Activated CD4-positive, CD25-positive, alpha-beta regulatory T cell (primary cell): ENCODE measurements around the gene SOX2.

Experiments
- DNase-seq, 4 experiments: peaks; one replicate each; lab custom pipeline; 2025; lab: John Stamatoyannopoulos, UW

The SOX2 gene

DNA sequence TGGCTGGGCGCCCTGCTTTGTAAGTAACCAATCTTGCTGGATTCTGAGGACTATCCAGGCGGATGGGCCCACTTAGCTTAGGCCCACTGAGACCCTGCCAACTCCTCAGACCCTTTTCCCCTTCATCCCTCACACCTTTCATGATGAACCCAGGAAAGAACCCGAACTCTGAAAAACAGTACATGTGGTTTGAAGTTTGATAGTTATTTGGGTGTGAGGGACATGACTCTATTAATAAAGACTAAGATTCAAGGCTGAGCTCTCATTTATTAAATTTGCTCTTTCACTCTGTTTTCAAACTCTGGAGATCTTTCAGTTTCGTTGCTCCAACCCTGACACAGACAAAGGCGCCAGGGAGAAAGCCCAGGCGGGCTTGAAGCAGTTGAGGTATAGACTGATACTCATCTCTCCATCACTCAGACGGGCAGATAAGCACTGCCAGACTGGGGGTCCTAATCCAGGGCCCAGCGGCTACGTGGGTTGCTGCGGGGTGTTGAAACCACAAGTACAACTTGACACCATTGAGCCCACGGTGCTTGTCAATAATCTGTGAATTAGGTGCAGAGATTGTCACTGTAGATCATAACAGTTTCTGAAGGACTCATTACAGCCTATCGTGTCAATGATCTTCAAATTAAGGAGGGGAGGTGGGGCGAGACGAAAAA lies 7.2 kb upstream of the SOX2 start:
- no peak for DNase-seq

- DNase-seq: no peak
Measured at GRCh38 chr3:181705086-181705480, 6.6 kb upstream of the SOX2 start.

DNA sequence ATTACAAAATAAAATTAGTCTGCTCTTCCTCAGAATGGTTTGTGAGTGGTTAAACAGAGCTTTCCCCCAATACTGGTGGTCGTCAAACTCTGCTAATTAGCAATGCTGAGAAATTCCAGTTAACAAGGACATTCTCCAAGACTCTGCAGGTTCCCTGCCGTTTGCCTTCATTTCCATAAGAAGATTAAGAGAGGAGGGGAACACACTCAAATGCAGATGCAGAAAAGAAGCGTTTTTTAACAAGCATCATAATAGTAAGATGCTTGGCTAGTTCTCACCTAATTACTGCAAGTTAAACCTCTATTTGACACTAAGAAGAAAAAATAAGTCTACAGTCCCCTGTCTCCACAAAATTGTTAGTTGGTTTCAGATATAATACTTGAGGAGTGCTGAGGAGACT lies 3.7 kb upstream of the SOX2 start:
- no peak for DNase-seq

DNA sequence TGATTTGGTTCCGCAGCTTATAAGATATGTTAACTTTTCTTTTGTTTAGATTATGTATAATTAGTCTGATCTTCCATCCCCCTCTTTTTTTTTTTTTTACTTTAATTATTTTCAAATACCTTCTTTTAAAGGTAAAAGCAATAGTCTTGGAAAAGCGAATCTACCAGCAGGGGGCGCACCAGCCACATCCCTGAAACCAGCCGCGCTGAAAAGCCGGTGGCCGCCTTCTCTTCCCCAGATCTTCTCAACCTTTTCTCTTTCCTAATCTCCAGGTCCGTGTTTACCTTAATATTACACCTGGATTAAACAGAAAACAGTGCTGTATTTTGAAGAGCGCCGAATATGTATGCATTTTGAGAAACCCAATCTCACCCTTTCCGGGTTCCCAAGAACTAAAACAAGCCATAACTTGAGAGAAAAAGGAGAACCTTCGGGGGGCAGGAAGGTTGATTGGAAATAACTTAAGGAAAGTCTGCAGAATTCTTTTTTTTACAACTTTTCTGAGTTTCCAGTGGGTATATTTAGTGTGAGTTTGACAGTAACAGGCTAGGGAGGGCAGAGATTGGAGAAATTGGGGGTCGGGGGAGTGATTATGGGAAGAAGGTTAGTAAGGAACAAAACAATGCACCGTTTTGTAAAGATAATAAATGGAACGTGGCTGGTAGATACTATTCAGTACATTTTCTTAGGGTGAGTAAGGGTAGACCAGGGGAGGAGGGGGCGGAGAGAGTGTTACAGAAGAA lies 2.0 kb upstream of the SOX2 start:
- peak in 2 of 4 experiments; percentile 13 to 33 for DNase-seq

- DNase-seq: no peak
Measured at GRCh38 chr3:181710345-181711291, 1.1 kb upstream of the SOX2 start.

DNA sequence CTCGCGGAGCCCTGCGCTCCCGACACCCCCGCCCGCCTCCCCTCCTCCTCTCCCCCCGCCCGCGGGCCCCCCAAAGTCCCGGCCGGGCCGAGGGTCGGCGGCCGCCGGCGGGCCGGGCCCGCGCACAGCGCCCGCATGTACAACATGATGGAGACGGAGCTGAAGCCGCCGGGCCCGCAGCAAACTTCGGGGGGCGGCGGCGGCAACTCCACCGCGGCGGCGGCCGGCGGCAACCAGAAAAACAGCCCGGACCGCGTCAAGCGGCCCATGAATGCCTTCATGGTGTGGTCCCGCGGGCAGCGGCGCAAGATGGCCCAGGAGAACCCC lies 464 bp downstream of the SOX2 start:
- no peak for DNase-seq

DNA sequence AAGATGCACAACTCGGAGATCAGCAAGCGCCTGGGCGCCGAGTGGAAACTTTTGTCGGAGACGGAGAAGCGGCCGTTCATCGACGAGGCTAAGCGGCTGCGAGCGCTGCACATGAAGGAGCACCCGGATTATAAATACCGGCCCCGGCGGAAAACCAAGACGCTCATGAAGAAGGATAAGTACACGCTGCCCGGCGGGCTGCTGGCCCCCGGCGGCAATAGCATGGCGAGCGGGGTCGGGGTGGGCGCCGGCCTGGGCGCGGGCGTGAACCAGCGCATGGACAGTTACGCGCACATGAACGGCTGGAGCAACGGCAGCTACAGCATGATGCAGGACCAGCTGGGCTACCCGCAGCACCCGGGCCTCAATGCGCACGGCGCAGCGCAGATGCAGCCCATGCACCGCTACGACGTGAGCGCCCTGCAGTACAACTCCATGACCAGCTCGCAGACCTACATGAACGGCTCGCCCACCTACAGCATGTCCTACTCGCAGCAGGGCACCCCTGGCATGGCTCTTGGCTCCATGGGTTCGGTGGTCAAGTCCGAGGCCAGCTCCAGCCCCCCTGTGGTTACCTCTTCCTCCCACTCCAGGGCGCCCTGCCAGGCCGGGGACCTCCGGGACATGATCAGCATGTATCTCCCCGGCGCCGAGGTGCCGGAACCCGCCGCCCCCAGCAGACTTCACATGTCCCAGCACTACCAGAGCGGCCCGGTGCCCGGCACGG lies 991 bp downstream of the SOX2 start:
- no peak for DNase-seq

DNA sequence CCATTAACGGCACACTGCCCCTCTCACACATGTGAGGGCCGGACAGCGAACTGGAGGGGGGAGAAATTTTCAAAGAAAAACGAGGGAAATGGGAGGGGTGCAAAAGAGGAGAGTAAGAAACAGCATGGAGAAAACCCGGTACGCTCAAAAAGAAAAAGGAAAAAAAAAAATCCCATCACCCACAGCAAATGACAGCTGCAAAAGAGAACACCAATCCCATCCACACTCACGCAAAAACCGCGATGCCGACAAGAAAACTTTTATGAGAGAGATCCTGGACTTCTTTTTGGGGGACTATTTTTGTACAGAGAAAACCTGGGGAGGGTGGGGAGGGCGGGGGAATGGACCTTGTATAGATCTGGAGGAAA lies 1.5 kb downstream of the SOX2 start:
- no peak for DNase-seq

DNA sequence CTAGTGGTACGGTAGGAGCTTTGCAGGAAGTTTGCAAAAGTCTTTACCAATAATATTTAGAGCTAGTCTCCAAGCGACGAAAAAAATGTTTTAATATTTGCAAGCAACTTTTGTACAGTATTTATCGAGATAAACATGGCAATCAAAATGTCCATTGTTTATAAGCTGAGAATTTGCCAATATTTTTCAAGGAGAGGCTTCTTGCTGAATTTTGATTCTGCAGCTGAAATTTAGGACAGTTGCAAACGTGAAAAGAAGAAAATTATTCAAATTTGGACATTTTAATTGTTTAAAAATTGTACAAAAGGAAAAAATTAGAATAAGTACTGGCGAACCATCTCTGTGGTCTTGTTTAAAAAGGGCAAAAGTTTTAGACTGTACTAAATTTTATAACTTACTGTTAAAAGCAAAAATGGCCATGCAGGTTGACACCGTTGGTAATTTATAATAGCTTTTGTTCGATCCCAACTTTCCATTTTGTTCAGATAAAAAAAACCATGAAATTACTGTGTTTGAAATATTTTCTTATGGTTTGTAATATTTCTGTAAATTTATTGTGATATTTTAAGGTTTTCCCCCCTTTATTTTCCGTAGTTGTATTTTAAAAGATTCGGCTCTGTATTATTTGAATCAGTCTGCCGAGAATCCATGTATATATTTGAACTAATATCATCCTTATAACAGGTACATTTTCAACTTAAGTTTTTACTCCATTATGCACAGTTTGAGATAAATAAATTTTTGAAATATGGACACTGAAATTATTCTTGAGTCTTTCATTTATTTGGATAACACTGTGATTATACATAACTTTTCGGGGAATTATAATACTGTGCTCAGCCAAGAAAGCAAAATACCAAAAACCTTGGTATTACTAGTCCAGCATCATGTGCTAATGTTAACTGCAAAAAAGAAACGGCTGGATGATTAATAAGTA lies 2.2 kb downstream of the SOX2 start:
- no peak for DNase-seq

- DNase-seq: no peak
Measured at GRCh38 chr3:181715571-181716340, 4.0 kb downstream of the SOX2 start.

GRCh38 chr3:181716966-181717365 lies 5.2 kb downstream of the SOX2 start:
- DNase-seq: no peak

GRCh38 chr3:181717549-181718171 lies 5.9 kb downstream of the SOX2 start:
- DNase-seq: no peak

- DNase-seq: no peak
Measured at GRCh38 chr3:181718369-181718768, 6.6 kb downstream of the SOX2 start.

DNA sequence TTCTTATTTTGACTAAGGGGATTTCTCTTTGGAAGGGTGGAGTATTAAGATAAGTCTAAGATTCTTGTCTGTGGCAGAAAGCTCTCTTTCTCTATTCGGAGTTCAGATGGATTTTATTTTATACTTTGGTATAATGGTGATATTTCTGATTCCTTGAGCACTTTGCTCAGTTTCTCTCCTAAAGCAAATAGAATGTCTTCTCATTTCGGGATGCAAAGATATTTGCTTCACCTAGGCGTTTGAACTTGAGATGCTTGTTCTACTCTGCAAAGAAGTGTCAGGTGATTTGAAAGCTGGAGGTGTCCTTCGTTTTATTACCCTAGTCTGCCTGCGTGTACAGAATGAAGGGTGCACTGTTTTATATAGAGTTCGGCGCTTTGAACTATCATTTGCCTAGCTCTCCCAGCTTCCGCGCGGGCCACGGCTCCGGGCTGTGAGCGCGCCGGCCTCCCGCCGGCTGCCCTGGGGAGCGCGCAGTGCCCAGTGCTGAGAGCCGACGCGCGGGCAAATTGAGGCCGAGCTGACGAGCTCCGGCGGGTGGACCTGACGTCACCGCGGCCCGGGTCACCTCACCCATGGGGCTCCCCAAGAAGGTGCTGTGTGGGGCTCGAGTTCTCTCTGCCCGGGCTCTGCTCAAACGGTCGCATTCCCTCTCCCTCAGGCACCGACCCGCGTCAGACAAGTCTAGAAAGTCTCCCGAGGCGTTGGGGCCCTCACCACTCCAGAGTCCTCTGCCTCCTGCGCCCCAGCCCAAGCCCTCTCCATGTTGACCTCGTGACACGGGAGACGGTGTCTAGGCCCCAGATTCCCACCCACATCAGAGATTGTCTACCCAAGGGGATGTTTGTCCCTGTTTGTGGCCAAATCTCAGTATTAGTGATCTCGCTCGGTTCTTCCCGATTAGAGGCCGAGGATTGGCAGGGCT lies 7.5 kb downstream of the SOX2 start:
- no peak for DNase-seq

GRCh38 chr3:181719991-181720680 lies 8.4 kb downstream of the SOX2 start:
- DNase-seq: no peak

DNA sequence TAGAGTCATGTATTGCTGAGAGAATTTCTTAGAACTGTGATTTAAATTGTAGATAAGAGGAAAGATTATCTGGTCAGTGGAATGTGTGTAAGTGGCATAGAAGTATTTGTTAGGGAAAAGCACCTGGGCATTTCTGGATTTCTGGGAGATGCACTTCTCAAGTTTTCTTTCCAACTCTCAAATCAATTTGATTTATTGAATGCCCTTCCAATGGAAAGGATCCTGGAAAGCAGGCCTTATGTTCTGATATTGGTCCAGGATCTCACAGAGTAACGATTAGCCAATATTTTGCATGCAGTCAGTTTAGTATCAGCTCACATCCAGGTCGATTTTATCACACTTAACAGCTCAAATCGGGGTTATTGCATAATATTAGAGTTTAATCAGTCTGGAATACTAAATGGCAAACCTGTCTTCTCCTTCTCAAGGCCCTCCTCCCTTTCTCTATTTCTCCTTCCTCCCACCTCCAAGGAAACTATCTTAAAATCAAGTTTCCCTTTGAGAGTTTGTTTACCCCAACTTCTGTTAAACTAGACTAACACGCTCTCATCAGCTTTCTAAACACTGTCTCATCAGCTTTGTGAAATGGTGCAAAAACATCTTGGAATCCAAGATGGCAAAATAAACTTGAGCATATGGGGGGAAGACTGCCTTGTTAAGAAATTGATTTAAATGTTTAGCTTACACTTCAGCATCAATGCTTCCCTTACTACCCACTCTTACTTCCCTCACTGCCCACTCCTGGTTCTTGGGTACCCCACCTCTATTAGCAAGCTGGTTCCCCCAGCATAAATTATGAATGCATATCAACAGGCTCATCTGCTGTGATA lies 9.5 kb downstream of the SOX2 start:
- no peak for DNase-seq

- no peak for DNase-seq
Measured at GRCh38 chr3:181722156-181722555, 10.4 kb downstream of the SOX2 start.
